RWPE1 (cell line): ENCODE results near the gene PPIL4.
"Not testable (repeated sequence)": the region's sequence is repeated elsewhere in the genome, so short reads cannot be mapped to it uniquely, and the experiment has no call there.

Experiments
- CTCF ChIA-PET: fragments of 350-600 bp; sonication (Branson Sonifier 250); formaldehyde crosslinking; extraction: SDS; loops from one replicate; lab custom pipeline; 2021; lab: Yijun Ruan, JAX
- POLR2A ChIA-PET: fragments of 400-600 bp; formaldehyde crosslinking; extraction: SDS; loops from one replicate; lab custom pipeline; 2020; ENCODE audit warnings: antibody characterized with exemption; ENCODE audit not compliant: low non-redundant PET; lab: Yijun Ruan, JAX
- DNase-seq: peaks from one replicate; pipeline ENCODE4 v3.0.0; 2012; ENCODE audit warnings: low spot score
- H3K27ac ChIP-seq: fragments of 450-650 bp; 2 replicates; pipeline ENCODE4 v1.5.1; 2017
- TF ChIP-seq, protein P1 (sequence below): fragments of 450-650 bp; conservative IDR thresholded peaks from 2 replicates; pipeline ENCODE4 v1.5.1; 2017; ENCODE audit warnings: low read depth, mild to moderate bottlenecking

Gene PPIL4

DNA sequence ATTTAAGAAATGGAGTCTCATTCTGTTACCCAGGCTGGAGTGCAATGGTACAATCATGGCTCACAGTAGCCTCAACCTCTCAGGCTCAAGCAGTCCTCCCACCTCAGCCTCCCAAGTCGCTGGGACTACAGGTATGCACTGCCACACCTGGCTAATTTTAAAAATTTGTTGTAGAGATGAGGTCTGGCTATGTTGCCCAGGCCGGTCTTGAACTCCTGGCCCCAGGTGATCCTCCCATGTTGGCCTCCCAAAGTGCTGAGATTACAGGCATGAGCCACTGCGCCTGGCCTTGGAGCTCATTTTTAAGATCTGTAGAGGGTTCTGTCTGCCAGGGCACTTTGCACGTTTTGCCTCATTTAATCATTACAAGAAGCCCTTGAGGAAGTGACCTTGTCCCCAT lies 78.6 kb downstream of the PPIL4 start:
- POLR2A ChIA-PET: no interaction called here
- CTCF ChIA-PET: no interaction called here
- DNase-seq: no peak
- TF ChIP-seq, protein P1, sequence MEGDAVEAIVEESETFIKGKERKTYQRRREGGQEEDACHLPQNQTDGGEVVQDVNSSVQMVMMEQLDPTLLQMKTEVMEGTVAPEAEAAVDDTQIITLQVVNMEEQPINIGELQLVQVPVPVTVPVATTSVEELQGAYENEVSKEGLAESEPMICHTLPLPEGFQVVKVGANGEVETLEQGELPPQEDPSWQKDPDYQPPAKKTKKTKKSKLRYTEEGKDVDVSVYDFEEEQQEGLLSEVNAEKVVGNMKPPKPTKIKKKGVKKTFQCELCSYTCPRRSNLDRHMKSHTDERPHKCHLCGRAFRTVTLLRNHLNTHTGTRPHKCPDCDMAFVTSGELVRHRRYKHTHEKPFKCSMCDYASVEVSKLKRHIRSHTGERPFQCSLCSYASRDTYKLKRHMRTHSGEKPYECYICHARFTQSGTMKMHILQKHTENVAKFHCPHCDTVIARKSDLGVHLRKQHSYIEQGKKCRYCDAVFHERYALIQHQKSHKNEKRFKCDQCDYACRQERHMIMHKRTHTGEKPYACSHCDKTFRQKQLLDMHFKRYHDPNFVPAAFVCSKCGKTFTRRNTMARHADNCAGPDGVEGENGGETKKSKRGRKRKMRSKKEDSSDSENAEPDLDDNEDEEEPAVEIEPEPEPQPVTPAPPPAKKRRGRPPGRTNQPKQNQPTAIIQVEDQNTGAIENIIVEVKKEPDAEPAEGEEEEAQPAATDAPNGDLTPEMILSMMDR: no peak
- no peak overlapping the region for H3K27ac ChIP-seq

DNA sequence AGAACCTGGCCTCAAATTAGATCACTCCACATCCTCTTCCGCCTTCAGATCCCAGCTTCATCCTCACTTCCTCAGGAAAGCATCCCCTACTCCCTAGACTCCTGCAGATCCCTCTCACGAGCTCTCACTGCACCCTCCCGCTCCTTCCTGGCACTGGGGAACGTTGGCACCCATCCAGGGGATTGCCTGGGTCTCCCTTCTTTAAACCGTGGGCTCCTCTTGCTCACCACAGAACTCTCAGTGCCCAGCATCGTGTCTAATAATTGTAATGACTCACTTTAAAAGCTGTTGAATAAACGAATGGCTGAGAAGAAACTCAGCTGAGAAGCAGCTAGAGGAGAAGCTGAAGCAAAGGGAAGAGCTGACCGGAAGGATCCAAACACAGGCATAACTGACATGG lies 81.4 kb downstream of the PPIL4 start:
- POLR2A ChIA-PET: no interaction called here

DNA sequence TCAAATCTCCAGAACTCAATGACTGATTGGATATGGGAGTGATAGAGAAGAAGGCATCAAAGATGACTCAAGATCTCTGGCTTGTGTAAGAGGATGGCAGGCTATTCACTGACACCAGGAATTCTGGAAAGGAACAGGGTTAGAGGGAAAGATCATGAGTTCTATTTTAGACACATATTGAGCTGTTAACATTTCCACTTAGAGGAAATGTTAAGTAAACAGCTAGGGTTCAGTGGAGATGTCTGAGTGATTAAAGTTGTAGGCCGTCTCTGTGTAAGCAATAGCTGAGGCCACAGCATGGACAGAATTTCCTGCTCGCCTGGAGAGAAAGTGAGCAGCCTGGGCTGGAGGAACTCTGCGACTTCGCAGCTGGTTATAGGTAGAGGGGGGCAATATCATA lies 82.1 kb downstream of the PPIL4 start:
- H3K27ac ChIP-seq: no peak overlapping the region
- DNase-seq: no peak
- ChIA-PET CTCF (no interaction called here), POLR2A (no interaction called here)
- TF ChIP-seq, protein P1: no peak

More for the DNA sequence above, 81.4 kb downstream of the PPIL4 start:
- TF ChIP-seq, protein P1: no peak
- no peak overlapping the region for H3K27ac ChIP-seq
- CTCF ChIA-PET: interaction anchor here (0.6 kb wide), 1 partner anchor 453 kb away, joined by 3 read pairs; no protein-coding TSS in a partner anchor
- DNase-seq: no peak

DNA sequence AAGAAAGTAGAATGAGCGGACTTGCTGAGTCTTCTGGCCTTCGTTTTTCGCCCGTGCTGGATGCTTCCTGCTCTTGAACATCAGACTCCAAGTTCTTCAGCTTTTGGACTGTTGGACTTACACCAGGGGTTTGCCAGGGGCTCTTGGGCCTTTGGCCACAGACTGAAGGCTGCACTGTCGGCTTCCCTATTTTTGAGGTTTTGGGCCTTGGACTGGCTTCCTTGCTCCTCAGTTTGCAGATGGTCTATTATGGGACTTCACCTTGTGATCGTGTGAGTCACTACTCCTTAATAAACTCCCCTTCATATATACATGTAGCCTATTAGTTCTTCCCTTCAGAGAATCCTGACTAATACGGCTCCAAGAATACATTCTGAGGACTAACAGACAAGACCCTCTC lies 83.1 kb downstream of the PPIL4 start:
- H3K27ac ChIP-seq, POLR2A ChIA-PET, DNase-seq, CTCF ChIA-PET: not testable (repeated sequence)

DNA sequence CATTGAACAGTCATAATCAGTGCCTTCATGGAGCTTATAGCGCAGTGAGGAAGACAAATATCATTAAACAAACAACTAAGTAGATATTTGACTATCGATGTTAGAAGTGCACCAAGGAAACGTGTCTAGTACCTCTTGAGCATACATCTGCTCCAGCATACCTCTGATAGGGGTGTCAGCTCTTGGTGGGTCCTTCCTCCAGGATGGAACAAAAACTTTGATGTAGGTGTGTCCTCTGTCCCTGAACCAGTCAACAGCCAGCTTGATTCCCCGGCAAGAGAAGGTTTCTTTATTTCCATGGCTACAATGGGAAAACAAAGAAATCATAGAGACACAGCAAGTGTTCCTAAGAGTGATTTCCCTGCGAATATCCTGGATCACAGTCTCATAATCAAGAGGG lies 84.2 kb downstream of the PPIL4 start:
- TF ChIP-seq, protein P1: no peak
- H3K27ac ChIP-seq: no peak overlapping the region
- no peak for DNase-seq
- ChIA-PET POLR2A (no interaction called here), CTCF (no interaction called here)

DNA sequence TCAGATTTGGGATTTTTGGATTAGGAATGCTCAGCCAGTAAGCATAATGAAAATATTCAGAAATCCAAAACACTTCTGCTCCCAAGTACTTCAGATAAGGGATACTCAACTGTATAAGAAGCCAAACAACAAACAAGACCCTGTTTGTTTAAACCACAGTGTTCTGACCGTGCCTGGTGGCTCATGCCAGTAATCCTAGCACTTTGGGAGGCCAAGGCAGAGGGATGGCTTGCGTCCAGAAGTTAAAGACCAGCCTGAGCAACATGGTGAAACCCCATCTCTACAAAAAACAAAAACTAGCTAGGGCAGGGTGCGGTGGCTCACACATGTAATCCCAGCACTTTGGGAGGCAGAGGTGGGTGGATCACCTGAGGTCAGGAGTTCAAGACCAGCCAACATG lies 85.6 kb downstream of the PPIL4 start:
- POLR2A ChIA-PET, CTCF ChIA-PET, DNase-seq, H3K27ac ChIP-seq: not testable (repeated sequence)

DNA sequence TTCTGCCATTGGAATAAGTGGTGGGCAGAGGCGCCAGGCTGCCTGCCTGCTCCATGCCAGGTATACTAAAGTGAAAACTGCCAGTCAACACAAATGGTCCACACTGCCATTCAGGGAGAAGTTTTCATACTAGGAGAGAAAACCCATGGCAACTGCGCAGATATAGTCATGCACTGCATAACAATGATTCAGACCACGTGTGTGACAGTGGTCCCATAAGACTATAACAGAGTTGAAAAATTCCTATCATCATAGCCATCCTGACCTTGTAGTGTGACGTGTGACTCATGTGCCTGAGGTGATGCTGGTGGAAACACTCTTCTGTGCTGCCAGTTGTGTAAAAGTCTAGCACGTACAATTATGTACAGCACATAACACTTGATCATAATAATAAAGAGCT lies 86.1 kb downstream of the PPIL4 start:
- TF ChIP-seq, protein P1: no peak
- DNase-seq: no peak
- no peak overlapping the region for H3K27ac ChIP-seq
- ChIA-PET CTCF (no interaction called here), POLR2A (no interaction called here)

DNA sequence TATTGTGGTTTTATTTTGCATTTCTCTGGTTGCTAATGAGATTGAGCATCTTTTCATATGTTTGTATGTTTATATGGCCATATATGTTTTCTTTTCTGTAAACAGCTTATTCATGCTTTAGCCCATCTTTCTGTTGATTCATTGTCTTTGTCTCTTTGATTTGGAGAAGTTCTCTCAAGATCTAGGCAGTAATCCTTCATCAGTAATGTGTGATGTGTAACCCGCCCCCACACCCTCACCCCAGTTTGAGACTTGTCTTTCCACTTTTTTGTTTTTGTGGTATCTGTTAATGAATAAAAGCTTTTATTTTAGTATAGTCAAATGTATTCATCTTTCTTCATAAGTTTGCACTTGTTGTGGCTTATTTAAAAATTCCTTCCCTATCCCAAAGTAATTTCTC lies 87.0 kb downstream of the PPIL4 start:
- DNase-seq: no peak
- TF ChIP-seq, protein P1: no peak
- CTCF ChIA-PET: interaction anchor here (1.2 kb wide), 1 partner anchor 11 kb away, joined by 4 read pairs; no protein-coding TSS in a partner anchor
- no peak overlapping the region for H3K27ac ChIP-seq
- POLR2A ChIA-PET: no interaction called here
